ACC112 (cell line): ENCODE data around the gene RHEBL1.
A peak's percentile ranks its signal among the peaks of the same experiment; 100 is the strongest.
"Not testable (repeated sequence)": the region's sequence is repeated elsewhere in the genome, so short reads cannot be mapped to it uniquely, and the experiment has no call there.

Source experiments
- H2AFZ ChIP-seq: fragments of 200-600 bp; sonication (generic); one replicate; pipeline ENCODE4 v1.6.0; 2017; ENCODE audit warnings: antibody characterized with exemption, low read length; ENCODE audit not compliant: unreplicated experiment
- H3K27ac ChIP-seq: fragments of 200-600 bp; sonication (generic); 2 replicates; pipeline ENCODE4 v1.5.1; 2014; ENCODE audit warnings: low read depth, mild to moderate bottlenecking, antibody characterized with exemption, low read length, moderate library complexity
- H3K27me3 ChIP-seq: fragments of 200-600 bp; sonication (generic); 2 replicates; pipeline ENCODE4 v1.6.1; 2014; ENCODE audit warnings: mild to moderate bottlenecking, antibody characterized with exemption, low read length, moderate library complexity, mixed read lengths; ENCODE audit not compliant: insufficient read depth
- H3K36me3 ChIP-seq: fragments of 200-600 bp; sonication (generic); 2 replicates; pipeline ENCODE4 v1.6.1; 2016; ENCODE audit warnings: mild to moderate bottlenecking, antibody characterized with exemption, low read length, moderate library complexity, mixed read lengths; ENCODE audit not compliant: insufficient read depth
- H3K4me1 ChIP-seq: fragments of 200-600 bp; sonication (generic); one replicate; pipeline ENCODE4 v1.6.1; 2016; ENCODE audit warnings: low read length, mixed read lengths; ENCODE audit not compliant: insufficient read depth, unreplicated experiment, control insufficient read depth
- H3K4me3 ChIP-seq: fragments of 200-600 bp; sonication (generic); 2 replicates; pipeline ENCODE4 v1.5.1; 2014; ENCODE audit warnings: mild to moderate bottlenecking, low read depth, low read length
- H3K79me2 ChIP-seq: fragments of 200-600 bp; sonication (generic); one replicate; pipeline ENCODE4 v1.6.0; 2016; ENCODE audit warnings: low read length; ENCODE audit not compliant: control insufficient read depth, unreplicated experiment, insufficient read depth

The RHEBL1 gene

DNA sequence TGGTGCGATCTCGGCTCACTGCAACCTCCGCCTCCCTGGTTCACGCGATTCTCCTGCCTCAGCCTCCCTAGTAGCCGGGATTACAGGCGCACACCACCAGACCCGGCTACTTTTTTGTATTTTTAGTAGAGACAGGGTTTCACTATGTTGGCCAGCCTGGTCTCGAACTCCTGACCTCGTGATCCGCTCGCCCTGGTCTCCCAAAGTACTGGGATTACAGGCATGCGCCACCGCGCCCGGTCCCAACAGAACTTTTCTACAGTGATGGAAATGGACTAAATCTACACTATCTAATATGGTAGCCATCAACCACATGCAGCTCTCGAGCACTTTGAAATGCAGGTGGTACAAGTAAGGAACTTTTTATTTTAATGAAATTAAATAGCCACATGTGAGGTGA lies 7.9 kb downstream of the RHEBL1 start:
- H3K27me3 ChIP-seq, H2AFZ ChIP-seq, H3K36me3 ChIP-seq, H3K27ac ChIP-seq: not testable (repeated sequence)
- H3K79me2 ChIP-seq, result peaks cover 39% of the 10 kb centered on the region
- H3K4me1 ChIP-seq, result peaks cover 21% of the 10 kb centered on the region
- H3K4me3 ChIP-seq, result peak overlapping the region; percentile 89; the same call in 1 of the 2 replicates

DNA sequence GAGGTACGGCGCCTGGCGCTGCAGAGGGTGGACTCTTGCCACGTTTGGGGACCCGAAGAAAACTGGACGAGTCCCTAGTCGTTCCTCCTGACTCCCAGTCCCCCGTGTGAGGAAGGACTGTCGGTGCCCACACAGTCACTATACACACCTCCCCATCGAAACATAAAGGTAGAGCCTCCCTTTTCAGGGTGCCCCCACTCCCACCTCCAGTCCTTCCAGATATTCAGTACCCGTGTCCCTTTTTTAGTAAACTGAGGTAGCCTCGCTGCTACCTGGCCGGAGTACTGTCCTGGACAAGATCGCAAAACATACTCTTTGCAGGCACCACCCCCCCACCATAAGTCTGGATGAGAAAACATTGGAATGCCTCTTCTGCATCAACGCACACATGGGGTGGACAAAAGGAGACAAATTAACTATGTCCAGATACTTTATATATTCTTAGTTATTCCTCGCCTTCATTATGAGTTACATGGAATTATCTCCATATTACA lies 8.6 kb downstream of the RHEBL1 start:
- Histone ChIP-seq H3K4me3 (peak overlapping the region; percentile 89), H3K27me3 (no peaks in the 10 kb centered on the region), H3K79me2 (peaks cover 46% of the 10 kb centered on the region), H3K4me1 (peaks cover 28% of the 10 kb centered on the region), H3K27ac (no peak overlapping the region), H2AFZ (peak overlapping the region; percentile 97), H3K36me3 (no peaks in the 10 kb centered on the region)

DNA sequence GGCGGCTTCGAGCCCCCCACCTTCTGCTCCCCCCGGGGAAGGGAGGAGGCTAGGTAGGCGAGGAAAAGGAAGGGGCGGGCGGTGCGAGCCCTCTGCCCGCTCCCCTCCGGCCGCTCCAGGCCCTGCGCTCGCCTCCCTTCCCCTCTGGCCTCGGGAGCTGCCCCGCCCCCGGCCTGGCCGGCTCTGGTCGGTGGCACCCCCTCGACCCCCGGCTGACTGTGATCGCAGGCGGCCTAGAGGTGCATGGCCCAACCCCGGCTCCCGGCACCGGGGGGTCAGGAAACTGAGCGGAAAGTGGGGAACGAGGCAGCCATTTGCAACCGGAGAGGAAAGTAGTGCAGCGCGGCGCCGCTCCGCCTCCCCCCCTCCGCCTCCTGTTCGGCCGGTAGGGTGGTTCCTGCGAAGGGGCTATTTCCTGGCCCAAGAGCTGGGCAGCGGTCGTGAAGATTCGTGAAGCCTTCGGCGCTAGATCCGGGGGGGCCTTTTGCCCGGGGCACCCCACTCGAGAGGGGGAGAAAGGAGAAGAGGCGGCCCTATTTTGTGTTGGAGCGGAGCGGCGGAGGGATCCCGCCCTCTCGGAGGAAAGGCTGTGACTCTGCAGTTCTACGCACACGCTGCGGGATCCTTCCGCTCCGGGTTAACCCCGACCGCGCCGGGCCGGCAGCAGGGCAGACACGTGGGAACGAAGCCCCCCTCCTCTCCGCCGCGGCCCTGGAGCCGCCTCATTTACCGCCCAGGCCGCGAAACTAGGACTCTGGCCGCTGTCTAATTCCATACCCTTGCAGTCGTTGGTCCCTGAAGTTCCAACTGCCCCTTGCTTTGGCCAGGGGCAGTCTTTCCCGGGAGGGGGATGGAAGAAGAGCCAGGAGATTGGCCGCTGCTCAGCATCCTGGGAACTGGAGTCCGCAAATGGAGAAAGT lies 9.3 kb downstream of the RHEBL1 start, which contains the start of gene KMT2D:
Gene KMT2D (minus strand): TSS at position 558 of the 920 bp plus-strand sequence. CDS start 5,470 bp downstream, outside the sequence.
- Histone ChIP-seq H3K36me3 (no peaks in the 10 kb centered on the region), H3K4me3 (peak within 1 kb of the TSS; percentile 89), H3K27ac (peak within 1 kb of the TSS; percentile 87), H2AFZ (peak within 1 kb of the TSS; percentile 97), H3K27me3 (no peaks in the 10 kb centered on the region), H3K79me2 (peaks cover 54% of the 10 kb centered on the region), H3K4me1 (peaks cover 34% of the 10 kb centered on the region)

- H2AFZ ChIP-seq, result peak overlapping the region; percentile 97
- peak overlapping the region; percentile 87 for H3K27ac ChIP-seq
- H3K4me1 ChIP-seq, result peaks cover 39% of the 10 kb centered on the region
- no peaks in the 10 kb centered on the region; the same call in 1 of the 2 replicates for H3K36me3 ChIP-seq
- peak overlapping the region; percentile 89 for H3K4me3 ChIP-seq
- no peaks in the 10 kb centered on the region for H3K27me3 ChIP-seq
- H3K79me2 ChIP-seq, result peaks cover 63% of the 10 kb centered on the region
Measured at GRCh38 chr12:49059299-49060171, 10.2 kb downstream of the RHEBL1 start.

GRCh38 chr12:49059045-49059298 lies 10.8 kb downstream of the RHEBL1 start:
- Histone ChIP-seq H3K4me1 (peaks cover 39% of the 10 kb centered on the region), H3K27ac (0 out of 2 replicates have a peak overlapping the region, but pooled peaks have one; percentile 87), H3K4me3 (peak overlapping the region; percentile 89), H3K36me3 (no peaks in the 10 kb centered on the region; the same call in 1 of the 2 replicates), H2AFZ (no peak overlapping the region), H3K79me2 (peaks cover 69% of the 10 kb centered on the region), H3K27me3 (no peaks in the 10 kb centered on the region)

DNA sequence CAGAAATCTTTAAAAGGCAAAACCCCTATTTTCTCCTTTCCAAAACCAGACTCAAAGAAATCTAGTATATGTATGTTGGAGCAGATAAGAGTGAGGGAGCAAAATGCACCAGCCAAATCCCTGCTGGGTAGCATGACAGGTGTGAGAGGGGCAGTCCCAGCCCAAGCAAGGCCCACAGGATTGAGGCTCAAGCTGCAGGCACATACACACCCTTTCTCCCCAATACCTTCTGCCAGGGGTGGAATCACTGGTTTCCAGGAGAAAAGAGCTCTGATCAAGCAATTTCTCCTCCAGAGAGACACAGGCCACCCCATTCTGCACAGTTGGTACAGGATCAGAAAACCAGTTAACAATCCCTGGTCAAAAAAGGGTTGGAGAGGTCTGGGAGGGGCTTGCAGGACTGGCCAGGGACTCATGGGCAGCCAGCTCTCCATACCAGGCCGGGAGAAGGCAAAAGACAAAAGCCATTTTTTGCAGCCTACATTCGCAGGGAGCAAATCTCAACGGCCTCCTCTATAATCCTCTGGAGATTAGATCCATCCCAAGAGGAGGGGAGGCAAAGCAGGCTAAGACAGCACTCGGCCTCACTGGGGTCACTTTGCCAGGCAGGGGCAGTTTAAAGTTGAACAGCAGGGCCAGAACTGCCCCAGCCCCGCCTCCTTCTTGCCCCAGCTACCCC lies 11.3 kb downstream of the RHEBL1 start:
- H3K27me3 ChIP-seq, result no peaks in the 10 kb centered on the region
- no peak overlapping the region for H3K27ac ChIP-seq
- no peaks in the 10 kb centered on the region; the same call in 1 of the 2 replicates for H3K36me3 ChIP-seq
- peaks cover 72% of the 10 kb centered on the region for H3K79me2 ChIP-seq
- H3K4me1 ChIP-seq, result peaks cover 36% of the 10 kb centered on the region
- H3K4me3 ChIP-seq, result peak overlapping the region; percentile 89
- H2AFZ ChIP-seq, result no peak overlapping the region

GRCh38 chr12:49057888-49058287 lies 11.9 kb downstream of the RHEBL1 start:
- Histone ChIP-seq H3K27ac (no peak overlapping the region), H3K36me3 (no peaks in the 10 kb centered on the region; the same call in 1 of the 2 replicates), H3K79me2 (peaks cover 72% of the 10 kb centered on the region)

GRCh38 chr12:49055978-49056754 lies 13.6 kb downstream of the RHEBL1 start:
- Histone ChIP-seq H3K79me2 (peaks cover 77% of the 10 kb centered on the region), H3K4me1 (peaks cover 31% of the 10 kb centered on the region), H3K4me3 (peak overlapping the region; percentile 89), H3K27me3 (no peaks in the 10 kb centered on the region), H3K36me3 (no peaks in the 10 kb centered on the region; the same call in 1 of the 2 replicates), H3K27ac (peak overlapping the region; percentile 33; the same call in 1 of the 2 replicates), H2AFZ (no peak overlapping the region)

More at GRCh38 chr12:49057888-49058287, 11.9 kb downstream of the RHEBL1 start:
- Histone ChIP-seq H3K4me3 (peak overlapping the region; percentile 89), H3K4me1 (peaks cover 34% of the 10 kb centered on the region), H2AFZ (no peak overlapping the region), H3K27me3 (no peaks in the 10 kb centered on the region)

GRCh38 chr12:49055092-49055491 lies 14.7 kb downstream of the RHEBL1 start:
- no peak overlapping the region for H3K4me3 ChIP-seq
- H3K27me3 ChIP-seq, result no peaks in the 10 kb centered on the region
- no peak overlapping the region for H3K27ac ChIP-seq
- peaks cover 80% of the 10 kb centered on the region for H3K79me2 ChIP-seq
- H3K4me1 ChIP-seq, result peaks cover 36% of the 10 kb centered on the region
- H3K36me3 ChIP-seq, result no peaks in the 10 kb centered on the region; the same call in 1 of the 2 replicates
- H2AFZ ChIP-seq, result no peak overlapping the region
